IMR-90 (cell line): ENCODE measurements around the gene PRR16.

Experiments used
- CTCF ChIP-seq: conservative IDR thresholded peaks from 2 replicates; pipeline ENCODE4 v1.5.1; 2012; ENCODE audit warnings: mild to moderate bottlenecking, low read depth, low read length, improper control_type of control experiment
- POLR2A ChIP-seq: IDR thresholded peaks from 2 replicates; pipeline ENCODE4 v1.6.1; 2012; ENCODE audit warnings: mild to moderate bottlenecking, low read depth, low read length
- RFX5 ChIP-seq: IDR thresholded peaks from 2 replicates; pipeline ENCODE4 v1.8.0; 2012; ENCODE audit warnings: low read depth, mild to moderate bottlenecking, low read length, moderate library complexity
- SMC3 ChIP-seq: fragments of 150-350 bp; IDR thresholded peaks from 2 replicates; pipeline ENCODE4 v1.6.1; 2016; ENCODE audit warnings: low read depth, mild to moderate bottlenecking, antibody characterized with exemption, low read length, moderate library complexity

DNA sequence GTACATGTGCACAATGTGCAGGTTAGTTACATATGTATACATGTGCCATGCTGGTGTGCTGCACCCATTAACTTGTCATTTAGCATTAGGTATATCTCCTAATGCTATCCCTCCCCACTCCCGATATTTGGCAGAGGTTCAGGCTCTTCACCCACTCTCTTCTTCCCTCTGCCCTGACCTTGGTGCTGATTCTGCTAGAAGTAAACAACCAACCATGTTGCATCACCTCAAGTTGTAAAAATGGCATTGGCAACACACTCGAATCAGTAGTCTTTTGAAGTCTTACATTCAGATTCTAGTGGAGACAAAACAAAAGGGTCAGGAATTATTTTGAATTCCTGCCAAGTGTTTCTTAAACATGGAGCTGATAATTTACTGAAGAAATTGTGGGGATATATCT is 40.0 kb downstream of the PRR16 start:
- no peak for TF ChIP-seq CTCF
- TF ChIP-seq SMC3 = no peak
- TF ChIP-seq RFX5 = no peak
- TF ChIP-seq POLR2A = no peak
